Stimulated activated CD4-positive, alpha-beta T cell treated with anti-CD3 and anti-CD28 coated beads, TNF-alpha, amount 100 ng/mL, for 1 hour (primary cell): ENCODE data around the gene STAT6.
A peak's percentile ranks its signal among the peaks of the same experiment; 100 is the strongest.

Source experiments
- DNase-seq, 3 donors: peaks; one replicate each; pipeline ENCODE4 v3.0.0-alpha.2; 2020; ENCODE audit warnings: low read depth in 3 of 3, low spot score in 1 of 3

Gene STAT6

GRCh38 chr12:57111031-57111734 lies at the start of gene STAT6:
Gene STAT6, minus strand, starts transcription at chr12:57111362. Its CDS starts 3,084 bp downstream, at chr12:57108278.
- DNase-seq: peak; percentile 60 to 72 (median 61)

DNA sequence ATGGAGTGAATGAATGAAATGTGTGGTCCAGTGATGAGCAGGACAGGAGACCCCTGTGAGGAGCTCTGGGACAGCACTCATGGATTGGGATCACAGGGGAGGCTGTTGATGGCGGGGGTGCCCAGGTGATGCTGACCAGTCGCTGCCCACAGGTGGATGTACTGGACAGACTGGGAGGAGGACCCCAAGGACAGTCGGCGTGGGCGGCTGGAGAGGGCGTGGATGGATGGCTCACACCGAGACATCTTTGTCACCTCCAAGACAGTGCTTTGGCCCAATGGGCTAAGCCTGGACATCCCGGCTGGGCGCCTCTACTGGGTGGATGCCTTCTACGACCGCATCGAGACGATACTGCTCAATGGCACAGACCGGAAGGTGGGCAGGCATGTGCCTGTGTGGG lies 49.6 kb upstream of the STAT6 start:
- no peak for DNase-seq

DNA sequence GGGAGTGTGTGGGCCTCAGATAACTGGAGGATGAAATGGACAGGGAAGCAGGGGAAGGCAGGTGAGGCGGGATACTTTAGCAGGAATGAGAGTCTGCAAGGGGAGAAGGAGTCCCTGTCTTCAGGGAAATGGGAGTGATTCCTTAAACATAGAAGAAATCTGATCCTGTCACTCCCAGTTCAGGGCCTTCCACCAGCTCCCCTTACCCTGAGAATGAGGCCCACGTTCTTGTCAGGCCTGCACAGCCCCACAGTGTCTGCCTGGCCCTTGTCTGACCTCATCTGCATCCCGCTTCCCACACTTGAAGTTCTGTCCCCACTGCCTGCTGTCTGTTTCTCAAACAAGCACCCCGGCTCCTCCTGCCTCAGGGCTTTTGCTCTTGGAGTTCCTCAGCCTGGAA lies 48.9 kb upstream of the STAT6 start:
- DNase-seq: no peak

- DNase-seq: no peak
Measured at GRCh38 chr12:57159311-57159710, 48.1 kb upstream of the STAT6 start.

DNA sequence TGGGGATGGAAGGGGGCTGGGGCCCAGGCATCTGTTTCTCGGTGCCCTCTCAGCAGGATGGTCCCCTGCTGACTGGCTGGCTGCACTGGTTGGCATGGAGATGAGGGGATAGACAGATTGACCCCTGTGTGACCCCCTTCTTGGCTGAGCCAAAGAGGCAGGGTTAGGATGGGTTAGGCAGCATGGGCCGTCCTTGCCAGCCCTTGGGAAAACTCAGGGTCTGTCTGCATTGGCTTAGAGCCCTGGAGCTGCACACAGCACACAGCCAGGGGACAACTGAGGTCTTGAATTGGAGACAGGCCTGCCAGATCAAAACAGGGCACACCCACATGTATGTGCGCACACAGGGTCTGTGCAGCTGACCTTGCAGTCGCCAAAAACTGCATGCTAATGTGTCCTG lies 47.5 kb upstream of the STAT6 start:
- DNase-seq: no peak

DNA sequence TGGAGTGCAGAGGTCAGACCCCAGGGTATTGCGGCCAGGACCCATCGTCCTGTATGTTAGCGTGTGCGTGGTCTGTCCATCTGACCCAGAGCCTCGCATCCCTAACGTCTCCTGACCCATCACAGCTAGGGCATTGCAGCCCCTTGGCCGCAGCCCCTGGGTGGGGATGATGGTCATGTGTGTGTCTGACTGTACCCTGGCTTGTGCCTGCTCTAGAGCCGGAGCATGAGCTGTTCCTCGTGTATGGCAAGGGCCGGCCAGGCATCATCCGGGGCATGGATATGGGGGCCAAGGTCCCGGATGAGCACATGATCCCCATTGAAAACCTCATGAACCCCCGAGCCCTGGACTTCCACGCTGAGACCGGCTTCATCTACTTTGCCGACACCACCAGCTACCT lies 47.0 kb upstream of the STAT6 start:
- DNase-seq: no peak

DNA sequence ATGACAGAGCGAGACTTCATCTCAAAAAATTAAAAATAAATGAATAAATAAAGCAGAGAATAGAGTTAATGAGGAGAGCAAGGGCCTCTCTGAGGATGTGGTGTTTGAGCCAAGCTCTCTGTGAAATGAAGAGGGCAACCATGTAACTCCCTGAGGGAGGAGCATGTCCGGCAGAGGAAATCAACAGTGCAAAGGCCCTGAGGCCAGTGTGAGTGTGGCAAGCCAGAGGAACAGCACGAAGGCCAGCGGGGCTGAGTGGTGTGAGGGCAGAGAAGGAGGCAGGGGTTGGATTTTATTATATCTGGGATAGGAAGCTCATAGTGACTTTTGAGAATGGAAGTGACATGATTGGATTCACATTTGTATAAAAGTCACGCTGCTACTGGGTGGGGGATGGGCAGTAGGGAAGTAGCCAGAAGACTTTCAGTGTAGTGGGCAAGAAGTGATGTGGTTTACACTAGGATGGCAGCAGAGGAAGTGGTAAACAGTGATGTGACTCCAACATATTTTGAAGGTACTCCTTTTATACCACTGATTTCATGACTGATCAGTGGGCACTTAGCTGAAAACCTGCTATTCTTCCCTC lies 46.5 kb upstream of the STAT6 start:
- DNase-seq: no peak

GRCh38 chr12:57156701-57157403 lies 45.7 kb upstream of the STAT6 start:
- no peak for DNase-seq

- no peak for DNase-seq
Measured at GRCh38 chr12:57154804-57155434, 43.8 kb upstream of the STAT6 start.

GRCh38 chr12:57154076-57154475 lies 42.9 kb upstream of the STAT6 start:
- DNase-seq: no peak

DNA sequence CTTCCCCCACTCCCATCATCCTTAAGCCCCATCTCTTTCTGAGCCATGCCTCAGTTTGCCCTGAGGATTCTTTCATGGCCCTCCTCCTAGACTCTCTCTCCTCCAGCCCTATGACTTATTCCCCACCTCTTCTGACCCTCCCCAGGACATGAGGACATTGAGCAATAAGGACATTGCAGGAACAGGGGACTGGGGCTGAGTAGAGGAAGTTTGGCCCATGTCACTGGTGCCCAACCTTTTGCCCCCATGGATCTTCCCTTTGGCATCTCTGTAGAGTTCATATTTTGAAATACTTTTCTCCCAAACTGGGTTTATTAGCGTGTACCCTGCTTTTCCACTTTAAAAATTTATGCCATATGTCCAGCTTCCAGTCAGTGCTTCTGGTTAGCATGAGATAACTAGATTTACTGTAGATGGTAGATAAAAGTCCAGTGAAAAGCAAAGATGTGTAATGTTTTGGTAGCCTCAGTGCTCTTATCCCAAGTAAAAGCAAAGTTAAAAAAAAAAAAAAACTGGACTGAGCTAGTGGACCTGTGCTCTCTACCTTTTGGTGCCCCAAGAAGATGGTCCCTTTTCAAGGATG lies 42.3 kb upstream of the STAT6 start:
- DNase-seq: no peak

GRCh38 chr12:57152639-57153038 lies 41.5 kb upstream of the STAT6 start:
- DNase-seq: no peak

GRCh38 chr12:57151741-57152630 lies 40.8 kb upstream of the STAT6 start:
- DNase-seq: no peak

DNA sequence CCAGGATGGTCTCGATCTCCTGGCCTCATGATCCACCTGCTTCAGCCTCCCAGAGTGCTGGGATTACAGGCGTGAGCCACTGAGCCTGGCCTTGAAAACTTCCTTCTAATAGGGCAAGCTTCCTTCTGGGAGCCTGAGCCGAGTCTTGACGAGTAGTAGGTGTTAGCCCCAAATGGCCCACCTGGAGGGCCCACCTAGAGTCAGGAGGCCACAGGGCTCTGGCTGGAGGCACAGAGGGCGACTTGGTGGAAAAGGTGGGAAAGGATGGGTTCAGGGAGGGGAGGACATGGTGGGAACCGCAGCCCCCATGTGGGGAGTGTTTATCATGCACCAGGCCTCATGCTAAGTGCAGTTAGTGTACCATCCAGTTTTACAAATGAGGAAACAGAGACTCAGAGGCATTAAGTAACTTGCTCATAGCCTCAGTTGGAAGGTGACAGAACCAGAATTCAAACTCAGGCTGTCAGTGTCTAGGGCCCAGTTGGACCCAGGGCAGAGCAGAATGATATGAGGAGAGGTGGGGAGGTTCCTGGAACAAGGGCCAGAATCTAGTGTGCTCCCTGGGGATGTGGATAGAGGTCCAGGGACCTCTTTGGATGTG lies 39.3 kb upstream of the STAT6 start:
- DNase-seq: no peak

GRCh38 chr12:57149245-57149900 lies 38.2 kb upstream of the STAT6 start:
- no peak for DNase-seq

DNA sequence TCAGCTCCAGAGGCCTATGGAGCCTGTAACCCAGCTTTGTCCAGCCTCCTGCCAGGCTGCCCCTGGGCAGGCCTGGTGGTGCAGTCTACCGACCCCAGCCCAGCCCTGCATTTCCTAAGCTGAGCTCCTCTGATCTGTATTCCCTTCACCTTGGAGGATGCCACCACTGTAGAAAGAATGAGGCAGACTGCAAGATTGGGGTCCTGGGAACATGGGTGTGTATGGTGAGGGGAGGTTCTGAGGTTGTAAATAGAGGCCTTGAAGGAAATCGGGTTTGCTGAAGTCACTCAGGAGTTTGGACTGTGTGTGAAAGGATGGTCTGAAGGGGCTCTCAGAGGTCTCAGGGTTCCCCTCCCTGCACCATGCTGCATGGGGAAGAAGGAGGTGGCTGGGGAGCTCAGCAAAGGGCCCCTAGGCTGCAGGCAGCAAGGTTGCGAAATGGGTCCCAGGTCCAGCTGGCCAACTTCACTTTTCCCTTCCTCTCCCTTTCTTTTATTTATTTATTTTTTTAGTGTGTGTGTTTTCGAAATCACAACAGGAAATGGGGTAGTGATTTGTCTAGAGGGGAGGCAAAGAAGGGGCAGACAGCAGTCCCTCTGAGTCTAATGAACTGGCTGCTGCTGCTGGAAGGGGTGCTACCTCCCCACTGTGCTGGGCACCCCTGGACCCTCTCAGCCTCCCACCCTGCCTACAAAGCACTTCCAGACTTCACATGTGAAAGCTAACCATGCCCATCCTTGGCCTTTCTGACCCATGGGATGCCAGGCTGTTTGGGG lies 37.5 kb upstream of the STAT6 start:
- DNase-seq: no peak

DNA sequence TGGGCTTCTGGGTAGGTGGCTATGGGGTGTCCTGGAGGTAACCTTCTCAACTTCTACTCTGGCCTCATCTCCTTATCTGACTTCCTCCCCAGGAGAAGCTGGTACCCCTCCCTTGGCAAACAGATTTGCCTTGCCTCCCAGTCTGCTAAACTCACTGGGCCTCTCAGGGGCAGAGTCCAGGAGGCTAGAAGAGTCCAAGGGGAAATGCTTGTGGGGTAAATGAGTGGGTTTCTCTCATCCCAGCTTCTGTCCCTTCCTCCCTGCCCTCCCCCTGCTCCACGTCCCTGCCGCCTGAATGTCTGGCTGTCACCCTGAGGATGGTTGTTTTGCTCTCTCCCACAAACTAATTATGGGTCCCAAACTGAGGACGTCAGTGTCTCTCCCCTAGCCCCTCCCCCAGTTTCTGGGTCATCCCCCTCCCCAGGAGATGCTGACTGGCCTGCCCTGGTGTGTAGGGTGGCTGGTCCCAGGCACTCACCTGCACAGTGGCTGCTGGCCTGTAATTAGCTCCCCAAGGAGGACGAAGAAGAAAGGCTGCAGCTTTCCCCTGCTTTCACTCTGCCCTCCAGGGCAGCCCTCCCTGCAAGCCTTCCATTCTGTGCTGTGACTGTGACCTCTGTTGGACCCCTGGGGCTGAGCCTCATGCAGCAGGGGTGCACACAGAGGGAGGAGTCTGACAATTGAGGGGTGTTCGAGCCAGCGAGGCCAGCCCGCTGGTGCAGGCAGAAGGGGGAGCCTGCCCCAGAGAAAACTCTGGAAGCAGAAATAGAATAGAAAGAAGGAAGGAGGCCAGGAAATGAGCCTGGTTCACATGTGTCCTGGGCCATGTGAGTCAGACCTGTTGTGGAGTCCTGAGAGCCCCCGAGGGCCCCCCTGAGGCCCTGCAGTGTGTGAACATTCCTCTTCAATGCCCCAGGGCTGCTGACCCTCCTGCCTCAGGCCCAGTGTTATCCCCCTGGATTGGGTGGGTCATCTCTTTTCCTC lies 36.1 kb upstream of the STAT6 start, which contains the start of gene LRP1-AS:
TSS of gene LRP1-AS (minus strand) at position 659 of the 984 bp plus-strand sequence.
- DNase-seq: no peak

DNA sequence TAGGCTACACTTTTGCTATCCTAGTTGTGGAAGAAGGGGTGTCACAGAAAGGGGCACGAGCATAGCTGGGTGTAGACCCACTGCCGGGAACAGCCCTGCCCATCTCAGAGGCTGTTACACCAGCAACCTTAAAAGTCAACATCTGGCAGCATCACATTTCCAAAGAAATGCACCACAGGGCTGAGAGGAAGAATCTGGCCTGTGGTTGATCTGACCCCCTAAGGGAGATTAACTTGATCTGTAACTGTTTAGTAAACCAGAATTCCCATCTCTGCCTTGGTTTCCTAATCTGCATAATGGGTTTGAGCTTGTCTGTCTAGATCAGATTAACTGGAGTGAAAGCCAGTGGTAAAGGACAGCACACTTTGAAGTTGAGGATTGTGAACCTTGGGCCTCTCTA lies 34.9 kb upstream of the STAT6 start:
- no peak for DNase-seq
